Keratinocyte (primary cell): Measurements from ENCODE around the gene SPIN1. TPM values are rescaled to one million over a fixed set of nuclear protein-coding genes. Genes with fewer than 3 reads are reported as not detected.

Experiments
- DNase-seq: peaks from one replicate; pipeline ENCODE4 v3.0.0-alpha.2; 2011; ENCODE audit warnings: low read depth, missing footprints, low spot score
- FAIRE-seq: peaks from 2 replicates; lab custom pipeline; 2011; peaks lifted over from hg19 to GRCh38; lab: Jason Lieb, UNC
- H2AFZ ChIP-seq: 2 replicates; pipeline ENCODE4 v1.6.0; 2012; ENCODE audit warnings: low read length, control low read depth, inconsistent platforms; ENCODE audit not compliant: control insufficient read depth
- H3K27ac ChIP-seq: 2 replicates; pipeline ENCODE4 v1.5.1; 2011; ENCODE audit warnings: low read length; ENCODE audit not compliant: control insufficient read depth, insufficient read depth
- H3K27me3 ChIP-seq: 3 replicates; pipeline ENCODE4 v1.6.0; 2011; ENCODE audit warnings: low read length; ENCODE audit not compliant: control insufficient read depth, insufficient read depth; ENCODE audit errors: extremely low read depth
- H3K36me3 ChIP-seq, 2 experiments: 2 replicates in 1 of 2; 3 replicates in 1 of 2; pipeline ENCODE4 v1.5.1; 2011; ENCODE audit warnings: low read length in 2 of 2, mild to moderate bottlenecking in 1 of 2; ENCODE audit not compliant: control insufficient read depth in 2 of 2, insufficient read depth in 2 of 2; ENCODE audit errors: extremely low read depth in 1 of 2
- H3K4me1 ChIP-seq: 3 replicates; pipeline ENCODE4 v1.5.1; 2011; ENCODE audit warnings: low read length; ENCODE audit not compliant: control insufficient read depth, insufficient read depth; ENCODE audit errors: extremely low read depth
- H3K4me2 ChIP-seq: 3 replicates; pipeline ENCODE4 v1.6.0; 2011; ENCODE audit warnings: low read depth, low read length; ENCODE audit not compliant: control insufficient read depth, insufficient read depth; ENCODE audit errors: extremely low read depth
- H3K4me3 ChIP-seq, 3 experiments: fragments of 200-600 bp in 1 of 3; sonication (generic) in 1 of 3; 2 replicates in 2 of 3; 3 replicates in 1 of 3; pipeline ENCODE4 v1.5.1; 2011 to 2016; ENCODE audit warnings: low read length in 3 of 3, mild to moderate bottlenecking in 3 of 3, control low read depth in 2 of 3, inconsistent platforms in 1 of 3, low read depth in 1 of 3, mixed read lengths in 1 of 3, mixed run types in 1 of 3, moderate library complexity in 1 of 3; ENCODE audit not compliant: control insufficient read depth in 2 of 3, insufficient read depth in 2 of 3; ENCODE audit errors: extremely low read depth in 1 of 3
- H3K79me2 ChIP-seq: 2 replicates; pipeline ENCODE4 v1.6.0; 2012; ENCODE audit warnings: low read length; ENCODE audit not compliant: control insufficient read depth, insufficient read depth
- H3K9ac ChIP-seq: 3 replicates; pipeline ENCODE4 v1.6.0; 2011; ENCODE audit warnings: low read length; ENCODE audit not compliant: control insufficient read depth, insufficient read depth; ENCODE audit errors: extremely low read depth
- H3K9me1 ChIP-seq: 3 replicates; pipeline ENCODE4 v1.6.0; 2011; ENCODE audit warnings: low read length; ENCODE audit not compliant: control insufficient read depth, insufficient read depth; ENCODE audit errors: extremely low read depth
- H3K9me3 ChIP-seq: 2 replicates; pipeline ENCODE4 v1.5.1; 2012; ENCODE audit warnings: low read depth, low read length; ENCODE audit not compliant: control insufficient read depth
- H4K20me1 ChIP-seq: 3 replicates; pipeline ENCODE4 v1.6.0; 2011; ENCODE audit warnings: low read length; ENCODE audit not compliant: control insufficient read depth, insufficient read depth; ENCODE audit errors: extremely low read depth
- EZH2 ChIP-seq: IDR thresholded peaks from one replicate; pipeline ENCODE4 v1.6.1; 2012; ENCODE audit warnings: inconsistent platforms, mild to moderate bottlenecking, low read length, moderate library complexity
- dilution Hi-C: fragments of 300-500 bp; cut with MboI; formaldehyde crosslinking; loops from one replicate; pipeline ENCODE4 v1.7.0; 2020; ENCODE audit warnings: low sequenced_read_pairs; ENCODE audit not compliant: extremely low pct_ligation_motif_present
- polyA plus RNA-seq, 5 experiments: library from polyadenylated mRNA; depleted of rRNA in 3 of 5; stranded (reverse) in 3 of 5; stranded (forward) in 1 of 5; unstranded in 1 of 5; fragments of >200 nt; gene quantifications; 1 replicate in 1 of 5; 2 replicates in 3 of 5; 3 replicates in 1 of 5; pipeline versions ENCODE4 v1.2.1 to v1.2.3, GENCODE V29; 2011 to 2012; ENCODE audit warnings: missing spikeins in 2 of 5, low read depth in 1 of 5, low replicate concordance in 1 of 5
- TF ChIP-seq, protein P1 (sequence below), 3 experiments: IDR thresholded peaks in 1 of 3; conservative IDR thresholded peaks in 1 of 3; optimal IDR thresholded peaks in 1 of 3; 2 replicates in 2 of 3; 3 replicates in 1 of 3; pipeline versions ENCODE3 to v1.5.1; 2011; ENCODE audit warnings: low read length in 3 of 3, mild to moderate bottlenecking in 3 of 3, moderate library complexity in 2 of 3, control low read depth in 1 of 3, inconsistent platforms in 1 of 3; ENCODE audit not compliant: insufficient read depth in 2 of 3; ENCODE audit errors: extremely low read depth in 1 of 3

The SPIN1 gene
- polyA plus RNA-seq, 1 donor (not counting 4 experiments of a cell fraction or from before 2014, with no cell fraction given) = 68.8 TPM

DNA sequence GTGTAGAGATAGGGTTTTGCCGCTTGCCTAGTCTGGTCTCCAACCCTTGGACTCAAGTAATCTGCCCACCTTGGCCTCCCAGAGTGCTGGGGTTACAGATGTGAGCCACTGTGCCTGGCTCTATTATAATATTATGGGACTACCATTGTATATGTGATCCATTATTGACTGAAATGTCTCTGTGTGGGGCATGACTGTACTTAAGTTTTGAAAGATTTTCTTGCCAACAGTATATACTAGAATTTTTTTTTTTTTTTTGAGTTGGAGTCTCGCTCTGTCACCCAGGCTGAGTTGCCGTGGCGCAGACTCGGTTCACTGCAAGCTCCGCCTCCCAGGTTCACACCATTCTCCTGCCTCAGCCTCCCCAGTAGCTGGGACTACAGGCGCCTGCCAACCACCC is 17.8 kb downstream of the SPIN1 start:
- no peaks in the 10 kb centered on the region for H3K4me1 ChIP-seq

DNA sequence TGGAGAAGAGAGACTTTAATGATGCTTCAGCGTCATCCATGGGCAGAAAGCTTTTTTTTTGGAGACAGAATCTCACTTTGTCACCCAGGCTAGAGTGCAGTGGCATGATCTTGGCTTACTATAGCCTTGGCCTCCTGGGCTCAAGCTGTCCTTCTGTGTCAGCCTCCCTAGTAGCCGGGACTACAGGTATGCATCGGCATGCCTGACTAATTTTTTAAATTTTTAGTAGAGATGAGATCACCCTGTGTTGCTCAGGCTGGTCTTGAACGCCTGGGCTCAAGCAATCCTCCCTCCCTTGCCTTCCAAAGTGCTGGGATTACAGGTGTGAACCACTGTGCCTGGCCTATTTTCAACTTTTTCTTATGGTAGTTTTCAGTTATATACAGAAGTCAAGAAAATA is 23.2 kb downstream of the SPIN1 start:
- no peaks in the 10 kb centered on the region for H4K20me1 ChIP-seq
- TF ChIP-seq EZH2 = no peak
- TF ChIP-seq, protein P1, sequence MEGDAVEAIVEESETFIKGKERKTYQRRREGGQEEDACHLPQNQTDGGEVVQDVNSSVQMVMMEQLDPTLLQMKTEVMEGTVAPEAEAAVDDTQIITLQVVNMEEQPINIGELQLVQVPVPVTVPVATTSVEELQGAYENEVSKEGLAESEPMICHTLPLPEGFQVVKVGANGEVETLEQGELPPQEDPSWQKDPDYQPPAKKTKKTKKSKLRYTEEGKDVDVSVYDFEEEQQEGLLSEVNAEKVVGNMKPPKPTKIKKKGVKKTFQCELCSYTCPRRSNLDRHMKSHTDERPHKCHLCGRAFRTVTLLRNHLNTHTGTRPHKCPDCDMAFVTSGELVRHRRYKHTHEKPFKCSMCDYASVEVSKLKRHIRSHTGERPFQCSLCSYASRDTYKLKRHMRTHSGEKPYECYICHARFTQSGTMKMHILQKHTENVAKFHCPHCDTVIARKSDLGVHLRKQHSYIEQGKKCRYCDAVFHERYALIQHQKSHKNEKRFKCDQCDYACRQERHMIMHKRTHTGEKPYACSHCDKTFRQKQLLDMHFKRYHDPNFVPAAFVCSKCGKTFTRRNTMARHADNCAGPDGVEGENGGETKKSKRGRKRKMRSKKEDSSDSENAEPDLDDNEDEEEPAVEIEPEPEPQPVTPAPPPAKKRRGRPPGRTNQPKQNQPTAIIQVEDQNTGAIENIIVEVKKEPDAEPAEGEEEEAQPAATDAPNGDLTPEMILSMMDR (optimal IDR thresholded peaks at IDR 0.05 in 1 of 3, IDR thresholded peaks at IDR 0.05 in 1 of 3, conservative IDR thresholded peaks at IDR 0.05 in 1 of 3; ENCODE audit: extremely low read depth in 1 of 3, insufficient read depth in 2 of 3, low read length in 3 of 3) = no peak

More for the DNA sequence above, 17.8 kb downstream of the SPIN1 start:
- no peak overlapping the region for H2AFZ ChIP-seq
- no peak overlapping the region for H3K9ac ChIP-seq
- no peaks in the 10 kb centered on the region for H3K9me3 ChIP-seq
- no peaks in the 10 kb centered on the region for H3K9me1 ChIP-seq
- no peaks in the 10 kb centered on the region for H3K27me3 ChIP-seq
- no peaks in the 10 kb centered on the region for H4K20me1 ChIP-seq
- H3K79me2 ChIP-seq = peaks cover 92% of the 10 kb centered on the region
- DNase-seq (no peak), FAIRE-seq (no peak)
- H3K4me3 ChIP-seq = no peak overlapping the region
- no peak overlapping the region for H3K4me2 ChIP-seq
- no peak overlapping the region for H3K27ac ChIP-seq
- dilution Hi-C loops = no loop called here
- TF ChIP-seq, protein P1 (optimal IDR thresholded peaks at IDR 0.05 in 1 of 3, IDR thresholded peaks at IDR 0.05 in 1 of 3, conservative IDR thresholded peaks at IDR 0.05 in 1 of 3; ENCODE audit: extremely low read depth in 1 of 3, insufficient read depth in 2 of 3, low read length in 3 of 3) = no peak
- no peak for TF ChIP-seq EZH2
- no peaks in the 10 kb centered on the region for H3K36me3 ChIP-seq

More for the DNA sequence above, 23.2 kb downstream of the SPIN1 start:
- Histone ChIP-seq H3K27ac (no peak overlapping the region), H3K9me1 (no peaks in the 10 kb centered on the region), H3K4me2 (no peak overlapping the region), H2AFZ (no peak overlapping the region), H3K36me3 (peaks cover 0 to 2% of the 10 kb centered on the region in 2 experiments), H3K4me3 (no peak overlapping the region), H3K9ac (no peak overlapping the region), H3K27me3 (no peaks in the 10 kb centered on the region), H3K9me3 (peaks cover 4% of the 10 kb centered on the region), H3K4me1 (no peaks in the 10 kb centered on the region), H3K79me2 (peaks cover 92% of the 10 kb centered on the region)
- DNase-seq = no peak
- FAIRE-seq = no peak
- dilution Hi-C loops = no loop called here
